ENCODE measurements around the gene MED13.
"Not testable (repeated sequence)": the region's sequence is repeated elsewhere in the genome, so short reads cannot be mapped to it uniquely, and the experiment has no call there.

MED13 gene

GRCh38 chr17:61903251-61903650 is 161.8 kb downstream of the MED13 start:
- no peak for TF ChIP-seq CTCF (IDR thresholded peaks at IDR 0.05; ENCODE audit: insufficient read depth, low read depth, low read length, missing control alignments)
- DNase-seq (ENCODE audit: low read depth), result no peak
- H3K4me3 ChIP-seq (ENCODE audit: low read length), result no peak overlapping the region

- H3K4me3 ChIP-seq (ENCODE audit: low read length), result no peak overlapping the region
- no peak for TF ChIP-seq CTCF (IDR thresholded peaks at IDR 0.05; ENCODE audit: insufficient read depth, low read depth, low read length, missing control alignments)
- no peak for DNase-seq (ENCODE audit: low read depth)
Observed at GRCh38 chr17:61897548-61898180, 167.4 kb downstream of the MED13 start.

GRCh38 chr17:61895391-61895790 is 169.7 kb downstream of the MED13 start:
- DNase-seq (ENCODE audit: low read depth), result no peak
- TF ChIP-seq CTCF (IDR thresholded peaks at IDR 0.05; ENCODE audit: insufficient read depth, low read depth, low read length, missing control alignments), result no peak

GRCh38 chr17:61894310-61894709 is 170.8 kb downstream of the MED13 start:
- H3K4me3 ChIP-seq (ENCODE audit: low read length); DNase-seq (ENCODE audit: low read depth): not testable (repeated sequence)

More at GRCh38 chr17:61895391-61895790, 169.7 kb downstream of the MED13 start:
- H3K4me3 ChIP-seq (ENCODE audit: low read length), result no peak overlapping the region

Data from epithelial cell of esophagus (primary cell).